Measurements from ENCODE around the gene GBF1. TPM values are rescaled to one million over a fixed set of nuclear protein-coding genes. Genes with fewer than 3 reads are reported as not detected.

The GBF1 gene
- total RNA-seq, 1 experiment from 2014 or later = 50.6 TPM

DNA sequence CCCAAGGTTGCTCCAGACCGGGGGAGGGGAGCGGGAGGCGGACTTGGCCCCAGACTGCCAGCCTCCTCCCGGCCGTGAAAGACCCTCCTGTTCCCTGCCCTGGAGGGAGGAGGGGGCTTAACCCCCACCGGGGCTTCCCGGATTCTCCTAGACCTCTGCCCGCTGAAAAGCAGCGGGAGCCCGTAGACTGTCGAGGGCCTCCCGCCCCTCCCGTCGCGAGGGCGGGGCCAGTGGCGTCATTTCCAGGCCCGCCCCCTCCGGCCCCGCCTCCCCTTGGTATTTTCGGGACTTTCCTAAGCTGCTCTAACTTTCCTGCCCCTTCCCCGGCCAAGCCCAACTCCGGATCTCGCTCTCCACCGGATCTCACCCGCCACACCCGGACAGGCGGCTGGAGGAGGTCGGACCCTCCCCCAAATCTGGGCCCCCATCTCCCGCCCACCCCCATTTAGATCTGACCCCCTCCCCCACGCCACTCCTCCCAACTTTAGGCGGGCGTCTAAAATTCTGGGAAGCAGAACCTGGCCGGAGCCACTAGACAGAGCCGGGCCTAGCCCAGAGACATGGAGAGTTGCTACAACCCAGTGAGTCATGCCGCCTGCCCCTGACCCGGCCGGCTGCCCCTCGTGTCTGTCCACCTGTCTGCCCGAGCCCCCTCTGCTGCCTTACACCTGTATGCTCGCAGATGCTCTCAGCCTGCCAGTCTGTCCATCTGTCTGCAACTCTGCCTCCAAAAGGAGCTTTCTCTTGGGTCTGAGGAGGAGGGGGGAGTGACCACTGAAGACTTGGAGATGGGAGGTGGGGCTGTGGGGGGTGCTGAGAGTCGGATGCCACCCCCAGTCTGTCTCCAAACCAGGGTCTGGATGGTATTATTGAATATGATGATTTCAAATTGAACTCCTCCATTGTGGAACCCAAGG is 150.3 kb downstream of the GBF1 start, which contains the start of gene NFKB2:
TSS of gene NFKB2 (plus strand) at position 306 of the 917 bp plus-strand sequence. CDS start at position 561, 255 bp downstream.
- TSS peak; percentile 46 for BruUV-seq (replicated peaks)
- Mint-ChIP-seq H3K9me3 (ENCODE audit: unreplicated experiment) (no peaks in the 10 kb centered on the region), H3K27ac (ENCODE audit: low read depth, unreplicated experiment) (peak within 1 kb of the TSS; percentile 99), H3K36me3 (ENCODE audit: insufficient read depth, unreplicated experiment) (peaks cover 39% of the 10 kb centered on the region), H3K27me3 (ENCODE audit: insufficient read depth, unreplicated experiment) (no peaks in the 10 kb centered on the region), H3K4me3 (ENCODE audit: unreplicated experiment) (peak within 1 kb of the TSS; percentile 92), H3K4me1 (ENCODE audit: insufficient read depth, unreplicated experiment) (peaks cover 7% of the 10 kb centered on the region)
- peak; percentile 90 for DNase-seq (ENCODE audit: unreplicated experiment)
- TF ChIP-seq, protein P1, sequence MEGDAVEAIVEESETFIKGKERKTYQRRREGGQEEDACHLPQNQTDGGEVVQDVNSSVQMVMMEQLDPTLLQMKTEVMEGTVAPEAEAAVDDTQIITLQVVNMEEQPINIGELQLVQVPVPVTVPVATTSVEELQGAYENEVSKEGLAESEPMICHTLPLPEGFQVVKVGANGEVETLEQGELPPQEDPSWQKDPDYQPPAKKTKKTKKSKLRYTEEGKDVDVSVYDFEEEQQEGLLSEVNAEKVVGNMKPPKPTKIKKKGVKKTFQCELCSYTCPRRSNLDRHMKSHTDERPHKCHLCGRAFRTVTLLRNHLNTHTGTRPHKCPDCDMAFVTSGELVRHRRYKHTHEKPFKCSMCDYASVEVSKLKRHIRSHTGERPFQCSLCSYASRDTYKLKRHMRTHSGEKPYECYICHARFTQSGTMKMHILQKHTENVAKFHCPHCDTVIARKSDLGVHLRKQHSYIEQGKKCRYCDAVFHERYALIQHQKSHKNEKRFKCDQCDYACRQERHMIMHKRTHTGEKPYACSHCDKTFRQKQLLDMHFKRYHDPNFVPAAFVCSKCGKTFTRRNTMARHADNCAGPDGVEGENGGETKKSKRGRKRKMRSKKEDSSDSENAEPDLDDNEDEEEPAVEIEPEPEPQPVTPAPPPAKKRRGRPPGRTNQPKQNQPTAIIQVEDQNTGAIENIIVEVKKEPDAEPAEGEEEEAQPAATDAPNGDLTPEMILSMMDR (IDR thresholded peaks at IDR 0.05; ENCODE audit: unreplicated experiment) = no peak
- POLR2A ChIA-PET = interaction anchor here (0.6 to 5.4 kb wide), 30 partner anchors 8 to 330 kb away, joined by 3 to 96 read pairs (median 5); partner anchors contain the start of genes ACTR1A, ARL3, C10orf95 and CUEDC2
- CTCF ChIA-PET = interaction anchor here (0.6 to 10.5 kb wide), 8 partner anchors 15 to 1871 kb away, joined by 3 to 137 read pairs (median 4); partner anchors contain the start of genes FBXL15 and NOLC1
- intact Hi-C loops (cut with micrococcal nuclease) = loop anchor here (2.0 kb wide), 2 partner anchors 25 to 187 kb away; partner anchors contain the start of gene FBXL15

DNA sequence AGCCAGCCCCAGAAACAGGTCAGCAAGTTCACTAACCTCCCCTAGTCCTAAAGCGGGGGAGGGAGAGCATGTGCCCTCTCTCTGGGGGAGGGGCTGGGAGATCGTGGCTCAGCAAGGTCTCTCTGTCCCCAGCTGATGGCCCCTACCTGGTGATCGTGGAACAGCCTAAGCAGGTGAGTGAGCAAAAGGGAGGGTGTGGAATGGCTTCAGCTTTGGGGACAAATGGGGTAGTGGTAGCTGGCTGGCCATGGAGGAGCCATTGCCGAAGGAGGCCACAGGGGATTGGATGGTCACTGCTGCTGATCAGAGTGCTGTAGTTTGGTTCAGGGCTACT is 151.0 kb downstream of the GBF1 start:
- Mint-ChIP-seq H3K4me1 (ENCODE audit: insufficient read depth, unreplicated experiment) (peaks cover 10% of the 10 kb centered on the region), H3K9me3 (ENCODE audit: unreplicated experiment) (no peaks in the 10 kb centered on the region), H3K4me3 (ENCODE audit: unreplicated experiment) (peak overlapping the region; percentile 92), H3K36me3 (ENCODE audit: insufficient read depth, unreplicated experiment) (peaks cover 42% of the 10 kb centered on the region), H3K27ac (ENCODE audit: low read depth, unreplicated experiment) (peak overlapping the region; percentile 99), H3K27me3 (ENCODE audit: insufficient read depth, unreplicated experiment) (no peaks in the 10 kb centered on the region)
- no peak for DNase-seq (ENCODE audit: unreplicated experiment)
- no TSS peak for BruUV-seq (replicated peaks)
- intact Hi-C loops (cut with micrococcal nuclease) = no loop called here
- ChIA-PET POLR2A (interaction anchor here (0.6 to 5.4 kb wide), 13 partner anchors 11 to 268 kb away, joined by 3 to 96 read pairs (median 7); partner anchors contain the start of genes ACTR1A, CUEDC2, FBXL15 and GBF1), CTCF (interaction anchor here (0.7 to 10.5 kb wide), 3 partner anchors 27 to 163 kb away, joined by 3 to 137 read pairs (median 4); partner anchors contain the start of gene FBXL15)
- TF ChIP-seq, protein P1 (IDR thresholded peaks at IDR 0.05; ENCODE audit: unreplicated experiment) = no peak

DNA sequence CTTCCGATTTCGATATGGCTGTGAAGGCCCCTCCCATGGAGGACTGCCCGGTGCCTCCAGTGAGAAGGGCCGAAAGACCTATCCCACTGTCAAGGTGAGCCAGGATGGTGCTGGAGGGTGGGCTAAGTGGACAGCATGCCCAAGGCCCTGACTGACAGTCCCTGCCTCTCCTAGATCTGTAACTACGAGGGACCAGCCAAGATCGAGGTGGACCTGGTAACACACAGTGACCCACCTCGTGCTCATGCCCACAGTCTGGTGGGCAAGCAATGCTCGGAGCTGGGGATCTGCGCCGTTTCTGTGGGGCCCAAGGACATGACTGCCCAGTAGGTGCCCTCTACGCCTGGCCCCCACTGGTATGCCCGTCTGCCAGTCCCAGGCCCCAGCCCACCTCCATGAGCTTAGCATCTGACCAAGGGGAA is 151.4 kb downstream of the GBF1 start:
- BruUV-seq (replicated peaks) = no TSS peak
- DNase-seq (ENCODE audit: unreplicated experiment) = no peak
- TF ChIP-seq, protein P1 (IDR thresholded peaks at IDR 0.05; ENCODE audit: unreplicated experiment) = no peak
- Mint-ChIP-seq H3K27me3 (ENCODE audit: insufficient read depth, unreplicated experiment) (no peaks in the 10 kb centered on the region), H3K4me1 (ENCODE audit: insufficient read depth, unreplicated experiment) (peaks cover 14% of the 10 kb centered on the region), H3K4me3 (ENCODE audit: unreplicated experiment) (peak overlapping the region; percentile 92), H3K9me3 (ENCODE audit: unreplicated experiment) (no peaks in the 10 kb centered on the region), H3K27ac (ENCODE audit: low read depth, unreplicated experiment) (peak overlapping the region; percentile 99), H3K36me3 (ENCODE audit: insufficient read depth, unreplicated experiment) (peaks cover 47% of the 10 kb centered on the region)
- ChIA-PET CTCF (interaction anchor here (0.6 to 10.5 kb wide), 5 partner anchors 12 to 265 kb away, joined by 3 to 137 read pairs (median 4); partner anchors contain the start of gene FBXL15), POLR2A (interaction anchor here (1.4 to 5.4 kb wide), 7 partner anchors 12 to 248 kb away, joined by 4 to 96 read pairs (median 10); partner anchors contain the start of genes CUEDC2, FBXL15, GBF1 and TRIM8)
- intact Hi-C loops (cut with micrococcal nuclease) = no loop called here
